B cell (primary cell): ENCODE measurements around the gene RBBP8NL.

Source experiments
- CTCF ChIP-seq: fragments of 200-600 bp; IDR thresholded peaks from one replicate; pipeline ENCODE4 v1.8.0; 2022; ENCODE audit warnings: antibody characterized with exemption, mild to moderate bottlenecking
- EZH2 ChIP-seq: IDR thresholded peaks from 2 replicates; pipeline ENCODE4 v1.6.1; 2012; ENCODE audit warnings: borderline replicate concordance, low read depth, mild to moderate bottlenecking, moderate library complexity, low read length; ENCODE audit not compliant: insufficient read depth, poor library complexity, severe bottlenecking

GRCh38 chr20:62449951-62450691 lies 22.8 kb upstream of the RBBP8NL start:
- TF ChIP-seq CTCF (no peak), EZH2 (no peak)
